Bronchial epithelial cell (primary cell): ENCODE results near the gene ABHD12. TPM values are rescaled to one million over a fixed set of nuclear protein-coding genes. Genes with fewer than 3 reads are reported as not detected.

Experiments used
- DNase-seq: peaks from one replicate; pipeline ENCODE4 v3.0.0-alpha.2; 2010; ENCODE audit warnings: low read depth
- FAIRE-seq: peaks from 2 replicates; lab custom pipeline; 2011; peaks lifted over from hg19 to GRCh38; lab: Jason Lieb, UNC
- H3K27me3 ChIP-seq: 2 replicates; pipeline ENCODE4 v1.5.1; 2011; ENCODE audit warnings: low read length; ENCODE audit not compliant: control insufficient read depth, insufficient read depth
- H3K36me3 ChIP-seq: 2 replicates; pipeline ENCODE4 v1.5.1; 2011; ENCODE audit warnings: low read length; ENCODE audit not compliant: control insufficient read depth, insufficient read depth
- H3K4me3 ChIP-seq: 2 replicates; pipeline ENCODE4 v1.5.1; 2011; ENCODE audit warnings: mild to moderate bottlenecking, low read depth, low read length, control low read depth
- total RNA-seq: library from RNA; depleted of rRNA; stranded (reverse); fragments of >200 nt; gene quantifications from 2 replicates; pipeline ENCODE4 v1.2.1, GENCODE V29; 2014
- TF ChIP-seq, protein P1 (sequence below): IDR thresholded peaks from 2 replicates; pipeline ENCODE4 v1.5.1; 2011; ENCODE audit warnings: mild to moderate bottlenecking, moderate library complexity, low read length, control low read depth, inconsistent platforms; ENCODE audit not compliant: insufficient read depth, severe bottlenecking

The ABHD12 gene
- total RNA-seq, 1 donor from 2014 or later = 21.6 TPM

DNA sequence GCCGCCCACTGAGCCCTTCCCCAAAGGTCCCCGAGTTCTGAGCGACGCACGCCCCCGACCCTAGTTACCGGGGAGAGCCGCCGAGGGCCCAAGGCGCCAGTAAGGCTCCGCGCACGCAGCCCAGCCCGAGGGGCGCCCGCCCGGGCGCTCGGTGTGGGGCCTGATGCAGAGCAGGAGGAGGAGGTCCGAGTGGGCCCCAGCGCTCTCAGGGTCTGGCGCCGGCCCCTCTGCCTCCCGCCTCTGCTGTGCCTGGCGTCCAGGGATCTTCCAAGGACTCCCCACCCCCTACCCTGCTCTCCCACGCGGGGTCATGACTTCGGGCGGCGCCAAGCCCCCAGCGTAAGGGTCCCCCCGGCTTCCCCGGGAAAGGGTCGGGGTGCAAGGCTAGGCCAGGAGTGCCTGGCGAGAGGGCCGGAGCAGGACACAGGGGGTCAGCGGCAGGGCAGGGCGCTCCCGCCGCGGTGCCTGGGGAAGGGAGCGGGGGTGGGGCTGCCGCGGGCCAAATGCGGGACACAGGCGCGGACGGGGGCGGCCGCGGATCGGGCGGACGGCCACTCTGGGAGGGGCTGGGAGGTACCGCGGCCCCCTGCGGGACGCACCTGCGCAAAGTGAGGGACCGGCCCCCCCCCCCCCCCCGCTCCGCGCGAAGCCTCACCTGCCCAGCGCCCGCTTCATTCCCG lies 637 bp downstream of the ABHD12 start:
- H3K36me3 ChIP-seq = no peaks in the 10 kb centered on the region
- H3K4me3 ChIP-seq = peak overlapping the region; percentile 92
- DNase-seq (no peak), FAIRE-seq (no peak)
- TF ChIP-seq, protein P1, sequence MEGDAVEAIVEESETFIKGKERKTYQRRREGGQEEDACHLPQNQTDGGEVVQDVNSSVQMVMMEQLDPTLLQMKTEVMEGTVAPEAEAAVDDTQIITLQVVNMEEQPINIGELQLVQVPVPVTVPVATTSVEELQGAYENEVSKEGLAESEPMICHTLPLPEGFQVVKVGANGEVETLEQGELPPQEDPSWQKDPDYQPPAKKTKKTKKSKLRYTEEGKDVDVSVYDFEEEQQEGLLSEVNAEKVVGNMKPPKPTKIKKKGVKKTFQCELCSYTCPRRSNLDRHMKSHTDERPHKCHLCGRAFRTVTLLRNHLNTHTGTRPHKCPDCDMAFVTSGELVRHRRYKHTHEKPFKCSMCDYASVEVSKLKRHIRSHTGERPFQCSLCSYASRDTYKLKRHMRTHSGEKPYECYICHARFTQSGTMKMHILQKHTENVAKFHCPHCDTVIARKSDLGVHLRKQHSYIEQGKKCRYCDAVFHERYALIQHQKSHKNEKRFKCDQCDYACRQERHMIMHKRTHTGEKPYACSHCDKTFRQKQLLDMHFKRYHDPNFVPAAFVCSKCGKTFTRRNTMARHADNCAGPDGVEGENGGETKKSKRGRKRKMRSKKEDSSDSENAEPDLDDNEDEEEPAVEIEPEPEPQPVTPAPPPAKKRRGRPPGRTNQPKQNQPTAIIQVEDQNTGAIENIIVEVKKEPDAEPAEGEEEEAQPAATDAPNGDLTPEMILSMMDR = no peak
- no peaks in the 10 kb centered on the region for H3K27me3 ChIP-seq

DNA sequence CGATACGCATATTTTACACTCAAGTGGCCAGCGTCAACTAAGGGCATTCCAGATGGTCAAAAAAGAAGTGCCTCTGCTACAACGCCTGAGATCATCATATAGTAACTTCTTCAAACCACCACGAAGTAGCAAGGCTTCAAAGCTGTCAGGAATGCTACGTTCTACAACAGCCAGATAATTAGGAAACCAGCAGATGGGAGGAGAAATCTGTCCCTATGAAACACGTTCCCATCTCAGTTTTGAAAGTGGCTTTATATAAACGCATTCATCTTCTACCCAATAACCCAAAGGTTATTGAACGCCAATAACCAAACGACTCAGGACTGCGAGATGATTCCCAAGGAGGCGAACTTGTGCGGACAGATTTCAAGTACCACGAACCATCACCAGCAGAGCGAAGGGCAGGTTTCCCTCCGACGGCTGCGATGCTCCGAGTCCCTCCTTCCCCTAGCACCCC lies 1.2 kb downstream of the ABHD12 start:
- H3K4me3 ChIP-seq = peak overlapping the region; percentile 92
- H3K36me3 ChIP-seq = no peaks in the 10 kb centered on the region
- FAIRE-seq (no peak), DNase-seq (peak; percentile 26)
- H3K27me3 ChIP-seq = no peaks in the 10 kb centered on the region
- TF ChIP-seq, protein P1 = no peak

DNA sequence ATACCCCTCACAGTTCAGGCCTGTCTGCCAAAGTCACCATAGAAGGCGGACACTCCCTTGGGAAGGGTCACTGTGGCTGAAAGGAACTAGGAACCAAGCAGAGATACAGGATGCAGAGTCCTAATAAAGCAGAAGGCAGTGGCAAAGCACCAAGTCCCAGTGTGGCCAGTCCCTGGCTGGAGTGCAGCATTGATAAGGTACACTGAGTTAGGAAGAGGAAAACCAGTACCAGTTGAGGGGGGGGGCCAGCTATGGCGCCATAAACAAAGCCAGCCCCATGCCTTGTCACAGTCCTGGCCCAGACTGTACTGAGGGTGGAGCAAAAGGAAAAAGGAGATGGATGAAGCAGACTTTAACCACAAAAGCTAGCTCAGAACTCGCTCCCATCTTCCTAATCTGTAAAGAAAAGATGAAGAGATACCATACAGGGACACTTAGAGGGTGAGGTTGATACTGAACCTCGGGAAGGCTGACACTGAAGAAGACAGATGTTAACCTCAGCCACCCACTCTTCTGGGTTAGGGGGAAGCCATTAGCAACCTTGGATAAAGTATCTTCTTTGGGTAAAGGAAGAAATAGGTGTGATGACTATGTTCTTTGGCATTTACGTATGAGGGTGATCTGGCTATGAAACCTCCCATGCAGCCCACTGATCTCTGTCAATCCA lies 7.8 kb downstream of the ABHD12 start:
- no peaks in the 10 kb centered on the region for H3K27me3 ChIP-seq
- H3K36me3 ChIP-seq = no peaks in the 10 kb centered on the region
- TF ChIP-seq, protein P1 = no peak
- FAIRE-seq (no peak), DNase-seq (no peak)
- no peak overlapping the region for H3K4me3 ChIP-seq

- H3K4me3 ChIP-seq = no peak overlapping the region
- no peaks in the 10 kb centered on the region for H3K36me3 ChIP-seq
- DNase-seq (no peak), FAIRE-seq (no peak)
- H3K27me3 ChIP-seq = no peaks in the 10 kb centered on the region
- TF ChIP-seq, protein P1 = no peak
These were observed 9.6 kb downstream of the ABHD12 start for GRCh38 chr20:25380945-25381614.

DNA sequence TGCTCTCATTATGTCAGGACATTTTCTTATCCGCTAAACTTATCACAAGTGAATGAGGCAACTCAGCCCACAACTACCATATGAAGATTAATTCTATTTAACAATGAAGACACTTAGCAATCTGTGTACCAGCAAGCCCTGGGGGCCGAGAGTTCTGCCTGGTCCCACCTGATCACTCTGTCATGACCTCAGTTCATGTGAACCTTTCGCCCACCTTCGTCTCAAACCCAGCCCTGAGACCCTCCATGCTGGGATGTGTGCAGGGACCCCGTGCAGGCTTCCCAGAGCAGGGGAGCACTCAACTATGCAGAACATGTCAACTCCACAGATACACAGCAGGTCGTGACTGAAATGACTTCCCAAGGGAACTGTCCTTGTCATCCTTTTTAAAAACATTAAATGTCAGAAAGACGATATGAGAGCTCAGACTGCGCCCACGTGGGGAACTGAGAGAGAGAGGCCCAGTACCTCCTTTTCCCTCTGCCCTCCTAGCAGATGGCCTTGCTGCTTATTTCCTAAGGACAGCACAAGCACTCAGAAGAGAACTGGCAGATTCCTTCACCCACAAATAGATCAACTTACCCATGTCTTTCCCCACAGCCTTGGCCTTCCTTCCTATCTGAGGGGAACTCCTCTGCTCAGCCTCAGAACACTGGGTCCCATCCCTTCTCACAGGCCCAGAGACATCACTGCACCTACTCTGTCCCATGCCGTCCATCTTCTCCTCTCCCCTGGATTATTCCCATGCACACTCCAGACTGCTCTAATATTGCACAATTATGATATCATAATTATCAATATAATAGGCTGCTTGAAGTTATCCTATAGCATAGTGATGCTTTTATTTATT lies 11.5 kb downstream of the ABHD12 start:
- DNase-seq (no peak), FAIRE-seq (no peak)
- Histone ChIP-seq H3K4me3 (no peak overlapping the region), H3K27me3 (no peaks in the 10 kb centered on the region), H3K36me3 (no peaks in the 10 kb centered on the region)
- TF ChIP-seq, protein P1 = no peak
